HEK293 (cell line): ENCODE results near the gene COL18A1.

Source experiments
- GLI4 ChIP-seq: fragments of 450-650 bp; formaldehyde crosslinking; IDR thresholded peaks from 2 replicates; pipeline ENCODE4 v1.5.1; 2016; ENCODE audit warnings: missing biosample characterization, missing genetic modification characterization
- SETDB1 ChIP-seq: IDR thresholded peaks from one replicate; pipeline ENCODE4 v1.6.1; 2017; ENCODE audit warnings: mild to moderate bottlenecking, low read length, moderate library complexity, mixed read lengths; ENCODE audit not compliant: insufficient read length
- ZNF274 ChIP-seq, 2 experiments: fragments of 200-500 bp in 1 of 2; fragments of 450-650 bp in 1 of 2; sonication (Bioruptor generic) in 1 of 2; formaldehyde crosslinking in 1 of 2; IDR thresholded peaks; 2 replicates each; pipeline versions ENCODE4 v1.5.1 to v1.6.1; 2014 to 2016; ENCODE audit warnings: borderline replicate concordance in 1 of 2, inconsistent platforms in 1 of 2, low read length in 1 of 2, missing biosample characterization in 1 of 2, missing genetic modification characterization in 1 of 2
- ZNF624 ChIP-seq: fragments of 450-650 bp; formaldehyde crosslinking; IDR thresholded peaks from 2 replicates; pipeline ENCODE4 v1.5.1; 2017; ENCODE audit warnings: missing biosample characterization, missing genetic modification characterization
- TF ChIP-seq, protein P1 (sequence below): fragments of 450-650 bp; formaldehyde crosslinking; IDR thresholded peaks from 2 replicates; pipeline ENCODE4 v1.5.1; 2016; ENCODE audit warnings: missing biosample characterization, missing genetic modification characterization
- TF ChIP-seq, protein P2 (sequence below): fragments of 450-650 bp; formaldehyde crosslinking; IDR thresholded peaks from 2 replicates; pipeline ENCODE4 v1.5.1; 2016; ENCODE audit warnings: missing biosample characterization, missing genetic modification characterization, low read depth

DNA sequence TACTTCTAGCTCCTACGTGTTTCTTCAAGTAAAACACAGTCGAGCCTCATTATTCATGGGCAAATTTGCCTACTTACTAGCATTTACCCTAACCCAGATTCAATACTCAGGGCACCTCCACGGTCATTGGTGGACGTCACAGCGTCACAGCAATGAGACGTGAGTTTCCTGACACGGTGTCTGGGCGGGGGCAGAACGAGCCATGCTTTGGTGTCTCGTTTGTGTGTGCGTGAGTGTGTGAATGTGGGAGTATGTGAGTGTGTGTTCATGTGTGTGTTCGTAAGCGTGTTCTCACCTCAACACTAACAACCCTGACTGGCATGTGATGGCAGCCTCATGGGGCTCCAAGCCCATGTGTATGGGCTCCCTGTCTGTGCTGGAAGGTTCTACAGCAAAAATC lies 17.5 kb upstream of the COL18A1 start:
- no peak for TF ChIP-seq ZNF274 (IDR thresholded peaks at IDR 0.05; ENCODE audit: low read length)
- TF ChIP-seq ZNF274 (tag by site-specific recombination; IDR thresholded peaks at IDR 0.05; ENCODE audit: borderline replicate concordance): no peak
- TF ChIP-seq, protein P1, sequence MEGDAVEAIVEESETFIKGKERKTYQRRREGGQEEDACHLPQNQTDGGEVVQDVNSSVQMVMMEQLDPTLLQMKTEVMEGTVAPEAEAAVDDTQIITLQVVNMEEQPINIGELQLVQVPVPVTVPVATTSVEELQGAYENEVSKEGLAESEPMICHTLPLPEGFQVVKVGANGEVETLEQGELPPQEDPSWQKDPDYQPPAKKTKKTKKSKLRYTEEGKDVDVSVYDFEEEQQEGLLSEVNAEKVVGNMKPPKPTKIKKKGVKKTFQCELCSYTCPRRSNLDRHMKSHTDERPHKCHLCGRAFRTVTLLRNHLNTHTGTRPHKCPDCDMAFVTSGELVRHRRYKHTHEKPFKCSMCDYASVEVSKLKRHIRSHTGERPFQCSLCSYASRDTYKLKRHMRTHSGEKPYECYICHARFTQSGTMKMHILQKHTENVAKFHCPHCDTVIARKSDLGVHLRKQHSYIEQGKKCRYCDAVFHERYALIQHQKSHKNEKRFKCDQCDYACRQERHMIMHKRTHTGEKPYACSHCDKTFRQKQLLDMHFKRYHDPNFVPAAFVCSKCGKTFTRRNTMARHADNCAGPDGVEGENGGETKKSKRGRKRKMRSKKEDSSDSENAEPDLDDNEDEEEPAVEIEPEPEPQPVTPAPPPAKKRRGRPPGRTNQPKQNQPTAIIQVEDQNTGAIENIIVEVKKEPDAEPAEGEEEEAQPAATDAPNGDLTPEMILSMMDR (tag by site-specific recombination): no peak
- no peak for TF ChIP-seq ZNF624 (tag by site-specific recombination)
- no peak for TF ChIP-seq GLI4 (tag by site-specific recombination)
- TF ChIP-seq SETDB1: no peak
- TF ChIP-seq, protein P2, sequence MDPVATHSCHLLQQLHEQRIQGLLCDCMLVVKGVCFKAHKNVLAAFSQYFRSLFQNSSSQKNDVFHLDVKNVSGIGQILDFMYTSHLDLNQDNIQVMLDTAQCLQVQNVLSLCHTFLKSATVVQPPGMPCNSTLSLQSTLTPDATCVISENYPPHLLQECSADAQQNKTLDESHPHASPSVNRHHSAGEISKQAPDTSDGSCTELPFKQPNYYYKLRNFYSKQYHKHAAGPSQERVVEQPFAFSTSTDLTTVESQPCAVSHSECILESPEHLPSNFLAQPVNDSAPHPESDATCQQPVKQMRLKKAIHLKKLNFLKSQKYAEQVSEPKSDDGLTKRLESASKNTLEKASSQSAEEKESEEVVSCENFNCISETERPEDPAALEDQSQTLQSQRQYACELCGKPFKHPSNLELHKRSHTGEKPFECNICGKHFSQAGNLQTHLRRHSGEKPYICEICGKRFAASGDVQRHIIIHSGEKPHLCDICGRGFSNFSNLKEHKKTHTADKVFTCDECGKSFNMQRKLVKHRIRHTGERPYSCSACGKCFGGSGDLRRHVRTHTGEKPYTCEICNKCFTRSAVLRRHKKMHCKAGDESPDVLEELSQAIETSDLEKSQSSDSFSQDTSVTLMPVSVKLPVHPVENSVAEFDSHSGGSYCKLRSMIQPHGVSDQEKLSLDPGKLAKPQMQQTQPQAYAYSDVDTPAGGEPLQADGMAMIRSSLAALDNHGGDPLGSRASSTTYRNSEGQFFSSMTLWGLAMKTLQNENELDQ (tag by site-specific recombination): no peak
